CD4-positive, alpha-beta T cell treated with Interleukin-6 at 100 ng/mL for 8 hours (primary cell): Measurements from ENCODE around the gene CPLANE2.
"Not testable (repeated sequence)": the region's sequence is repeated elsewhere in the genome, so short reads cannot be mapped to it uniquely, and the experiment has no call there.

ENCODE experiments used
- DNase-seq: peaks from one replicate; pipeline ENCODE4 v3.0.0-alpha.2; 2020; ENCODE audit warnings: mixed read lengths, low spot score

Gene CPLANE2

DNA sequence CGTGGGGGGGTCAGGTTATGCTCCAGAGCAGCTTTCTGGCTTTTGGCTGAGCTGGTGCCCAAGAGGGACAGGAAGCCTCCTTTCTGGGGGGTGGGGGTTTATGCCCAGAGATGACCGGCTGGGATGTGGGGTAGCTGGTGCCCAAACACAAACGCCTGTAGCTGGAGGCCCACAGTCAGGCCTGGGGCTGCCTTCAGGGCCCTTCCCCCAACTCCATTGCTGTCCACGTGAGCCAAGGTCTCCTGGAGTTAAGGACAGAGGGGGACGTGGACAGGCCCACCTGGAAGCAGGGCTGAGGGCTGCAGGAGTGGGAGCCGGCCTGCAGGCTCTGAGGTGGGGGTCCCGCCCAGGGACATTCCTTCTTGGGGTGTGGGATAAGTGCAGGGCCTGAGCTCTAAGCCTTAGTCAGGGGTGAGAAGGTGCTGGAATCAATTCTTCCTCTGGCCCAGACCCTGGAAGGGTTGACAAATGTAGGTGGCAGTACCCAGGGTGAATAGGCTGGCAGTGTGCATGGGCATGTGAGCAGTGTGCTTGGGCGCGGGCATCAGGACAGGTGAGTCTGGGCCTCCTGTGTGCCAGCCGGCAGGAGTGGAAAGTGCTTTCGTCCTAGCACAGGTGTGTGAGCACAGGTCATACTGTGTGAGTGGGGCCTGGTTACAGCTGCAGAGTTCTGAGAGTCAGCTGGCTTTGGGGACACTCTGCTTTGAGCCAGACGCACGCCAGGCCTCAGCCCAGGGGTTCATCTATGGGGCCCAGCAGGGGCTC lies 6.8 kb downstream of the CPLANE2 start:
- no peak for DNase-seq

DNA sequence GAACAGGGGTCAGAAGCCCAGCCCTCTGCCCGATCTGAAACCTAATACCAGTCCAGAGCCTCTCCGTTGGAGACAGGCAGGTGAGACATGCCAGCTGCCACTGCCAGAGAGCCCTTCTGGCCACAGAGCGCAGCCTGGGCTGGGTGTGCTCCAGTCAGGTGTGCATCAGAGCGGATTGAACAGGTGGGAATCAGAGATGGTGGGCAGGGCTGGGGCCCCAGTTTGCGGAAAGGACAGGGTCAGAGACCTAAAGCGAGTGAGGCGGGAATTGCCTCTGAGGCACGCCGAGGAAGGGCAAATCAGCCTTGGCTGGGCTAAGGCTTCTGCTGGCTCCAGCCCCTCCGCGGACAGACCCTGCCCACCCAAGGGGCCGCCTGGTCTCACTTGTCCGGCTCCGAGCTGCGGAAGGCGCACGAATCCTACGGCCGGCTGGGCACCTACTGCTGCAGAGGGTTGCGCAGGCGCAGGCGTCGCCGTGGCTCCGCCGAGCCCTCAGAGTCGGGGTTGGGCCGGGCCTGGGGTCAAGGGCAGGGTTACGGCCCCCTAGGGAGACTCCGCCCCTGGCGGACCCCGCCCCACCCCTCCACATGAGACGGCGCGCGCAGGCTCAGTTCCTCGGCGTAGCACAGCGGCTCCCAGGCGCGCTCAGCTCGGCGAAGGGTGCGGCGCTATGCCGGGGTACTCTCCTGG lies 10.3 kb downstream of the CPLANE2 start:
- no peak for DNase-seq

- no peak for DNase-seq
Observed at GRCh38 chr1:16226129-16226489, 10.9 kb downstream of the CPLANE2 start.

DNA sequence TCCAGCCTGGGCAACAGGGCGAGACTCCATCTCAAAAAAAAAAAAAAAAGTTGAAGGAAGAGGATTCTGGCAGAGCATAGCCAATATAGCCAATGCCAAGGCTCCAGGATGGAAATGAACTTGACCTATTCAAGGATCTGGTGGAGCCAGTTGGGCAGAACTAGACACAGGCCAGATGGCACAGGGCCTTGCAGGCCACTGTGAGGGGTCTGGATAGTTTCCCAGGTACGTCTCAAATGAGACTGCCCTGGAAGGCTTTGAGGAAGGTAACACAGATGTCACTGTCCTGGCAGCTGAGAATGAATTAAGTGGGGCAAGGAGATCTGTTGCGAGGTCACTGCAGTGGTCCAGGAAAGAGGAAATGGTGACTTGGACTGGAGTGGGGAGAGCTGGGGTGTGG lies 12.5 kb downstream of the CPLANE2 start:
- no peak for DNase-seq

GRCh38 chr1:16222716-16223115 lies 14.3 kb downstream of the CPLANE2 start:
- DNase-seq, result not testable (repeated sequence)

DNA sequence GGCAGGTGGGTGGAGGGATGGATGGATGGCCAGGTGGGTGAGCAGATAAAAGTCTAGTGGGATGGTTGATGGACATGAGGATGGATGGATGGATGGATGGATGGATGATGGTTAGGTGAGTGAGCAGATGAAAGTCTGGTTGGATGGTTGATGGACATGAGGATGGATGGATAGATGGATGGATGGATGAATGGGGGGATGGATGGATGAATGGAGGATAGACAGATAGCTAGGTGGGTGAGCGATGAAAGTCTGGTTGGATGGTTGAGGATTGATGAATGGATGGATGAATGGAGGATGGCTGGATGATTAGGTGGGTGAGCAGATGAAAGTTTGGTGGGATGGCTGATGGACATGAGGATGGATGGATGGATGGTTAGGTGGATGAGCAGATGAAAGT lies 15.5 kb downstream of the CPLANE2 start:
- no peak for DNase-seq

DNA sequence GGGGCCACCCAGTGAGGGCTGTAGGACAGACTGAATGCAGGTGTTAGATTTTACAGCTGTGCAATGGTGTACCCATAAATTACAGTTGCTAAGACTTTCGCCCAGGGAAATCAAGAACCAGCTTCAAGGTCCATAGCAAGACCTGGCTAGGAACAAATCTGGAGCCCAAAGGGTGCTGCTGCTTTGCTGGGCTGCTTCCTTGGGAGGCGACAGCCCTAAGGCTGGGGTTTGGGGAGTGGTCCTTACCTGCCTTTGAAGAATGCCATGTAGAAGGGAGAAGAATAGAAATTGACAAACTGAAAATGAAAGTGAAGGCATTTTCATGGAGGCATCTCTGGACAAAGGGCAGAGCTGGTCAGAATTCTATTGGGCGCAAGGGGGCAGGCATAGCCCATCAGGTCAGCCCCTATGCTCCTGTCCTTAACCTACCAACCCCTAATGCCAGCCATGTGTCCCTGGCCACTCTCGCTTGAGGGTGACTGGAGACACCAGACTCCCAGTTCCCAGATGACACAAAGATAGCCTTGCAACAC lies 16.9 kb downstream of the CPLANE2 start:
- DNase-seq, result no peak

- DNase-seq, result no peak
Observed at GRCh38 chr1:16218674-16219071, 18.3 kb downstream of the CPLANE2 start.

GRCh38 chr1:16218014-16218673 lies 18.8 kb downstream of the CPLANE2 start:
- no peak for DNase-seq

DNA sequence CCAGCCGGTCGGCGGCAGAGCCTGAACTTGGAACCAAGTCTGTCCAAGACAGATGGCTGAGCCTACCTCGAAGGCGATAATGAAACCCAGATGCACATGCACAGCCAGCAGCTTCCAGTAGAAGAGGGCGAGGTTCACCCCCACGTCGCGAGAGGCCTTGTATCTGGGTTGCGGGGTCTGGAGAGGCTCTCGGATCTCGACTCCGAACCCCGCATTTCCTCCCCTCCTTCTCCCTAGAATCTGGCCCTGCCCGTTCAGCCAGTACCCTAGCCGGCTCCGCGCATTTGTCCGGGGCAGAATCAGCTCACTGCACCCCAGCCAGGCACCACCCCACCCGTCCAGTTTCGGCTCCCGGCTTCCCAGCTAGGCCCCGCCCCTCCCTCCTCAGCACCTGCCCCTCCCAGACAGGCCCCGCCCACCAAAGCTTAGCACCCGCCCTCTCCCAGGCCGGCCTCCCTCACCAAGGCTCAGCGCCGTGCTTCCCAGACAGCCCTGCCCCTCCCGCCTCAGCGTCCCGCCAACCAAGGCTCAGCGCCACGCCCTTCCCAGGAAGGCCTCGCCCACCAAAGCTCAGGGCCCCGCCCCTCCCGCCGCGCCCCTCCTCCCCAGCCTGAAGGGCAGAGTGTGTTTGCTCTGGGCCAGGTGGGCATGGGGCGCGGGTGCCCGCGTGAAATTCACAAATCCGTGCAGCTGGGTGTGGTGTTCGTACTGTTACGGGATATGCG lies 19.8 kb downstream of the CPLANE2 start:
- peak; percentile 96 for DNase-seq

- DNase-seq, result peak; percentile 53
Observed at GRCh38 chr1:16215882-16216753, 20.9 kb downstream of the CPLANE2 start.

- DNase-seq, result not testable (repeated sequence)
Observed at GRCh38 chr1:16215240-16215639, 21.7 kb downstream of the CPLANE2 start.

DNA sequence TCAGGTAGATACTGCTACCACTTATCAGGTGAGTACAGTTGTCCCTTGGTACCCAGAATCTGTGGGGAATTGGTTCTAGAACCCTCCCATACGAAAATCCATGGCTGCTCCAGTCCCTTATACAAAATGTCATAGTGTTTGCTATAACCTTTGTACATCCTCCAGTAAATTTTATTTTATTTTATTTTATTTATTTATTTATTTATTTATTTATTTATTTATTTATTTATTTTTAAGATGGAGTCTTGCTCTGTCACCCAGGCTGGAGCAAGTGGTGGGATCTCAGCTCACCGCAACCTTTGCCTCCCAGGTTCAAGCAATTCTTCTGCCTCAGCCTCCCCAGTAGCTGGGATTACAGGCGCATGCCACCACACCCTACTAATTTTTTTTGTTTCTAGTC lies 23.4 kb downstream of the CPLANE2 start:
- DNase-seq, result not testable (repeated sequence)

- no peak for DNase-seq
Observed at GRCh38 chr1:16213013-16213412, 24.0 kb downstream of the CPLANE2 start.

- no peak for DNase-seq
Observed at GRCh38 chr1:16212251-16212961, 24.6 kb downstream of the CPLANE2 start, which contains the start of gene ARHGEF19. ARHGEF19 (minus strand) TSS chr1:16212652; CDS start chr1:16209054, 3,598 bp downstream.

DNA sequence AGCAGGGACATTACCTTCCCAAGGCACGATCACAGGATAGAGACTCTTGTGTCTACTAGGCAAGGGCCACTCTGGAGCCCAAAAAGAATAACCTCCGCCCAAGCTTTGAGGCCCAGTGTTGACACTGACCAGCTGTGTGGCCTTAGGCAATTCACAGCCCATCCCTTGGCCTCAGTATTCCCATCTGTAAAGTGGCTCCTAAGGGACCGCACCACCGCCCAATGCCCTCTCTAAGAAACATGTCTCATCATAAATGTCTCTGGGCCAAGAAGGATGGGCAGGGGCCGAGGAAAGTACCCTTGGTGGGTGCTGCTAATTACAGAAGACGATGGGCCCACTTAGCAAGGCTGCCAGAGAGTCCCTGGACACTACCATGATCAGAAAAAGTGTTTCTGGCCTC lies 25.2 kb downstream of the CPLANE2 start:
- DNase-seq, result no peak

- no peak for DNase-seq
Observed at GRCh38 chr1:16210581-16210980, 26.4 kb downstream of the CPLANE2 start.

DNA sequence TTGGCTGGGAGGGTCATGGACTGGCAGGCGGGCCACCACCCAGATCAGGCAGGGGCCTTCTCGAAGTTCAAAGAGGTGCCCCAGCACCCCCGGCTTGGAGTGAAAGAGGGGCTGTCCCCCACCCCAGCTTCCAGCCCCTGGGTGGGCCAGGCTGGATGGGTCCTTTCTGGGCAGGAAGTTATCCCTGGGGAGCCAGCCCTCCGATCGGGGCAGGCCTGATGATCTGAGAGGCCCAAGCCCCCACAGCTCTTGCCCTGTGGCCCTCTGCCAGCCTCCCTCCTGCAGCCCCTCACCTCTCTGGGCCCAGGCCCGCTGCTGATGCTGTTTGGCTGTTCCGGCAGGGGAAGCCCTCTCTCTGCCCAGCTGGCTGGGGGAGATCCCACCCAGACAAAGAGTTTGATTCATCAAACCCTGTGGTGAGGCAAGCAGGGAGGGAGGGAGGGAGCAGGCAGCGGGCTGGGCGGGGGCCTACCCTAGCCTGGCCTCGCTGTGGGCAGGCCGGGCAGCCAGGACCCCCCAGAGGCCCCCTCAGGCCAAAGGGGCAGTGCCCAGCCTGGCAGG lies 27.1 kb downstream of the CPLANE2 start:
- no peak for DNase-seq

DNA sequence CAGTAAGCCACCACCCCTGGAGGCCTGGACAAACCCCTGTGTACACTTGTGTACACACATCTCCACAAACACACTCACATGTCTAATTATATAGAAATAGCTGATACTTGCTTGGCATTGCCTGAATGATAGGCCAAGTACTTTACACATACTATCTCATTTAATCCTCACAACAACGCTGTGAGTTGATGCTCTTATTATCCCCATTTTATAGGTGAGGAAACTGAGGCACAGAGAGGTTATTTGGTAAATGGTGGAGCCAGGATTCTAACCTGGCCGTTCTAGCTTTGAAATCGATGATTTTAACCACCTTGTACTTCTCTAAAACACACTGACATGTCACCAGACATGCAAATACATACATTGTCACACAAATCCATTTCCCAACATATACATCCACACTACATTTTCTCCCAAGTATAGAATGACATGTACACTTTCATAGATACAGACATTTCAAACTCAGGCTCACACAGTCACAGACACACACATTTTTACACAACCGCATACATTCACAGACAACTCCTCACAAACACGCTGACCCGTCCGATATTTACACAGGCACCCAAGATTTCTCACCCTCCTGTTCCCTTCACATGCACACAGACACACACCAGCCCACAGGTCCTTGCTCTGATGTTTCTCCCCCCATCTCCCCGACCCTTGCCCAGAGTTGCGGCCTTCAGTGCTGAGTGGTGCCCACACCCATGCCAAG lies 27.7 kb downstream of the CPLANE2 start:
- DNase-seq, result no peak
